HepG2 (cell line): Measurements from ENCODE around the gene DNALI1. TPM values are rescaled to one million over a fixed set of nuclear protein-coding genes. Genes with fewer than 3 reads are reported as not detected.

Experiments used
- ATAC-seq: fragments of 200-7000 bp; cut with Tn5 transposase; 3 replicates; pipeline ENCODE4 v1.9.1; 2020; ENCODE audit warnings: mild to moderate bottlenecking, moderate library complexity
- BruUV-seq: library from RNA; stranded (reverse); fragments of 400-500 nt; replicated peaks from 2 replicates; lab custom pipeline; 2021; lab: Mats Ljungman, UMichigan
- CTCF ChIA-PET: fragments of 300-600 bp; formaldehyde crosslinking; extraction: SDS; loops from one replicate; lab custom pipeline; 2021; ENCODE audit warnings: low total read pairs, inconsistent platforms, low intra/inter-chr PET ratio; lab: Yijun Ruan, JAX
- POLR2A ChIA-PET: fragments of 350-600 bp; sonication (Branson Sonifier 250); formaldehyde crosslinking; loops from one replicate; lab custom pipeline; 2020; ENCODE audit warnings: antibody characterized with exemption, inconsistent platforms; lab: Yijun Ruan, JAX
- DNase-seq: peaks from one replicate; pipeline ENCODE4 v3.0.0-alpha.2; 2015; ENCODE audit warnings: low spot score
- FAIRE-seq: peaks from 3 replicates; lab custom pipeline; 2011; peaks lifted over from hg19 to GRCh38; lab: Jason Lieb, UNC
- H2AFZ ChIP-seq: one replicate; pipeline ENCODE4 v1.6.1; 2011; ENCODE audit warnings: low read length, inconsistent platforms
- H3K27ac ChIP-seq: fragments of 300-600 bp; 3 replicates; pipeline ENCODE4 v1.8.0; 2011; ENCODE audit warnings: mixed run types, mild to moderate bottlenecking, mixed read lengths, low read length, inconsistent platforms; ENCODE audit not compliant: insufficient read depth; ENCODE audit errors: extremely low read length
- H3K27me3 ChIP-seq, 2 experiments: fragments of 200-600 bp in 1 of 2; 2 replicates in 1 of 2; 3 replicates in 1 of 2; pipeline versions ENCODE4 v1.6.0 to v1.8.0; 2011; ENCODE audit warnings: low read length in 2 of 2, mild to moderate bottlenecking in 2 of 2, moderate library complexity in 2 of 2, inconsistent platforms in 1 of 2; ENCODE audit not compliant: insufficient read depth in 2 of 2, control insufficient read depth in 1 of 2
- H3K36me3 ChIP-seq, 2 experiments: fragments of 200-600 bp in 1 of 2; replicated peaks in 1 of 2; 2 replicates in 1 of 2; 3 replicates in 1 of 2; pipeline versions ENCODE4 v1.5.1 to v1.8.0; 2011; ENCODE audit warnings: low read length in 2 of 2, inconsistent platforms in 1 of 2; ENCODE audit not compliant: insufficient read depth in 2 of 2, control insufficient read depth in 1 of 2
- H3K4me1 ChIP-seq: 2 replicates; pipeline ENCODE4 v1.5.1; 2012; ENCODE audit warnings: low read length, inconsistent platforms; ENCODE audit not compliant: insufficient read depth
- H3K4me2 ChIP-seq: 2 replicates; pipeline ENCODE4 v1.6.0; 2011; ENCODE audit warnings: low read depth, low read length, inconsistent platforms
- H3K4me3 ChIP-seq, 3 experiments: fragments of 200-600 bp in 1 of 3; sonication (generic), shearing (Covaris generic) in 1 of 3; replicated peaks in 1 of 3; 2 replicates each; pipeline ENCODE4 v1.5.1; 2011 to 2016; ENCODE audit warnings: low read length in 3 of 3, inconsistent platforms in 2 of 3, low read depth in 2 of 3, mild to moderate bottlenecking in 2 of 3, control low read depth in 1 of 3, mixed read lengths in 1 of 3; ENCODE audit not compliant: insufficient read depth in 1 of 3
- H3K79me2 ChIP-seq: one replicate; pipeline ENCODE4 v1.6.1; 2011; ENCODE audit warnings: low read length, inconsistent platforms; ENCODE audit not compliant: insufficient read depth
- H3K9ac ChIP-seq: 2 replicates; pipeline ENCODE4 v1.6.0; 2011; ENCODE audit warnings: mild to moderate bottlenecking, low read depth, low read length, inconsistent platforms; ENCODE audit not compliant: insufficient read depth
- H3K9me3 ChIP-seq: 2 replicates; pipeline ENCODE4 v1.5.1; 2012; ENCODE audit warnings: mild to moderate bottlenecking, low read length
- H4K20me1 ChIP-seq: 2 replicates; pipeline ENCODE4 v1.6.0; 2011; ENCODE audit warnings: inconsistent platforms, mild to moderate bottlenecking, low read length, moderate library complexity; ENCODE audit not compliant: insufficient read depth
- ATM ChIP-seq: fragments of 450-650 bp; IDR thresholded peaks from 2 replicates; pipeline ENCODE4 v1.7.1; 2017; ENCODE audit warnings: mild to moderate bottlenecking, borderline replicate concordance
- HOXD1 ChIP-seq: sonication (generic); formaldehyde crosslinking; IDR thresholded peaks from 2 replicates; pipeline ENCODE4 v1.5.0; 2020; ENCODE audit warnings: missing genetic modification reagents
- KDM4B ChIP-seq: sonication (generic); formaldehyde crosslinking; IDR thresholded peaks from 2 replicates; pipeline ENCODE4 v1.4.0; 2020; ENCODE audit warnings: missing genetic modification reagents
- LCORL ChIP-seq, 2 experiments: fragments of 450-650 bp in 1 of 2; sonication (generic) in 1 of 2; formaldehyde crosslinking in 1 of 2; IDR thresholded peaks; 2 replicates each; pipeline versions ENCODE4 v1.5.0 to v1.6.1; 2017 to 2020; ENCODE audit warnings: antibody characterized with exemption in 1 of 2, missing genetic modification reagents in 1 of 2
- MAFG ChIP-seq: sonication (generic); formaldehyde crosslinking; IDR thresholded peaks from 2 replicates; pipeline ENCODE4 v1.5.1; 2020; ENCODE audit warnings: mild to moderate bottlenecking, missing genetic modification reagents
- POGK ChIP-seq: sonication (generic); formaldehyde crosslinking; conservative IDR thresholded peaks from 2 replicates; pipeline ENCODE4 v1.8.0; 2022; ENCODE audit warnings: mild to moderate bottlenecking, moderate library complexity, missing genetic modification reagents
- STAT5B ChIP-seq: sonication (generic); formaldehyde crosslinking; IDR thresholded peaks from 2 replicates; pipeline ENCODE4 v1.4.0; 2020; ENCODE audit warnings: missing genetic modification reagents
- TRIM24 ChIP-seq: sonication (generic); formaldehyde crosslinking; IDR thresholded peaks from 2 replicates; pipeline ENCODE4 v1.8.0; 2022; ENCODE audit warnings: mild to moderate bottlenecking, missing genetic modification reagents
- ZBTB38 ChIP-seq: sonication (generic); formaldehyde crosslinking; IDR thresholded peaks from 2 replicates; pipeline ENCODE4 v1.5.1; 2020; ENCODE audit warnings: mild to moderate bottlenecking, missing genetic modification reagents
- ZBTB42 ChIP-seq: sonication (generic); formaldehyde crosslinking; IDR thresholded peaks from 2 replicates; pipeline ENCODE4 v1.5.0; 2020; ENCODE audit warnings: mild to moderate bottlenecking, missing genetic modification reagents
- ZNF124 ChIP-seq: sonication (generic); formaldehyde crosslinking; IDR thresholded peaks from 2 replicates; pipeline ENCODE4 v1.4.0; 2020; ENCODE audit warnings: missing genetic modification reagents
- ZNF160 ChIP-seq: sonication (generic); formaldehyde crosslinking; IDR thresholded peaks from 2 replicates; pipeline ENCODE4 v1.8.0; 2022; ENCODE audit warnings: mild to moderate bottlenecking, inconsistent platforms, missing genetic modification reagents
- ZNF230 ChIP-seq: sonication (generic); formaldehyde crosslinking; IDR thresholded peaks from 2 replicates; pipeline ENCODE4 v1.4.0; 2020; ENCODE audit warnings: mild to moderate bottlenecking, missing genetic modification reagents
- ZNF263 ChIP-seq: sonication (generic); formaldehyde crosslinking; IDR thresholded peaks from 2 replicates; pipeline ENCODE4 v1.4.0; 2020; ENCODE audit warnings: missing genetic modification reagents
- ZNF354B ChIP-seq: sonication (generic); formaldehyde crosslinking; IDR thresholded peaks from 2 replicates; pipeline ENCODE4 v1.8.0; 2022; ENCODE audit warnings: mild to moderate bottlenecking, missing genetic modification reagents
- ZNF501 ChIP-seq: sonication (generic); formaldehyde crosslinking; IDR thresholded peaks from 2 replicates; pipeline ENCODE4 v1.5.1; 2020; ENCODE audit warnings: mild to moderate bottlenecking, moderate library complexity, missing genetic modification reagents
- ZNF580 ChIP-seq: IDR thresholded peaks from 2 replicates; pipeline ENCODE4 v1.6.1; 2016; ENCODE audit warnings: low read depth, borderline replicate concordance
- ZNF589 ChIP-seq: sonication (generic); formaldehyde crosslinking; conservative IDR thresholded peaks from 2 replicates; pipeline ENCODE4 v1.8.0; 2022; ENCODE audit warnings: mild to moderate bottlenecking, moderate library complexity, missing genetic modification reagents
- ZNF607 ChIP-seq: sonication (generic); formaldehyde crosslinking; IDR thresholded peaks from 2 replicates; pipeline ENCODE4 v1.5.1; 2020; ENCODE audit warnings: missing genetic modification reagents, mild to moderate bottlenecking, borderline replicate concordance
- ZNF780A ChIP-seq: sonication (generic); formaldehyde crosslinking; IDR thresholded peaks from 2 replicates; pipeline ENCODE4 v1.8.0; 2022; ENCODE audit warnings: mild to moderate bottlenecking, missing genetic modification reagents, moderate library complexity
- ZNF816 ChIP-seq: sonication (generic); formaldehyde crosslinking; IDR thresholded peaks from 2 replicates; pipeline ENCODE4 v1.8.0; 2022; ENCODE audit warnings: missing genetic modification reagents, mild to moderate bottlenecking, borderline replicate concordance
- WGBS: methylation state at CpG from one replicate; pipeline ENCODE4 v1.1.6; 2017; ENCODE audit warnings: low lambda C conversion rate; 5-methylcytosine and 5-hydroxymethylcytosine counted together
- in situ Hi-C: cut with HindIII; loops from 2 replicates; pipeline ENCODE4 v1.10.0; 2017; ENCODE audit warnings: low pct_unique_long_range_greater_than_20kb; ENCODE audit not compliant: extremely low pct_ligation_motif_present
- intact Hi-C: fragments of 100-400 bp; cut with micrococcal nuclease; formaldehyde crosslinking; loops from one replicate; pipeline ENCODE4 v1.10.0; 2022; ENCODE audit not compliant: unreplicated experiment
- polyA plus RNA-seq, 8 experiments: library from polyadenylated mRNA; depleted of rRNA in 3 of 8; stranded (reverse) in 7 of 8; unstranded in 1 of 8; fragments of >200 nt; fragmentation: Illumina TruSeq in 4 of 8; extraction: Trizol in 4 of 8; gene quantifications; 2 replicates each; pipeline versions ENCODE4 v1.2.1 to v1.2.3, GENCODE V29; 2011 to 2016; ENCODE audit warnings: low read depth in 4 of 8, missing spikeins in 1 of 8, mixed read lengths in 1 of 8; ENCODE audit not compliant: insufficient read depth in 1 of 8
- total RNA-seq, 5 experiments: library from RNA; depleted of rRNA; stranded (reverse); fragments of >200 nt; fragmentation: Illumina TruSeq; extraction: Trizol; gene quantifications; 2 replicates each; pipeline ENCODE4 v1.2.3, GENCODE V29; 2016; ENCODE audit warnings: low read depth in 1 of 5

Gene DNALI1
- total and polyA plus RNA-seq, 2 of the 13 experiments (the other 11 are each of a cell fraction or from before 2014, with no cell fraction given), result 0.42 to 0.70 TPM

- FAIRE-seq (no peak), DNase-seq (no peak), ATAC-seq (no peak)
- intact Hi-C loops, result no loop called here
- H3K79me2 ChIP-seq, result no peaks in the 10 kb centered on the region
- H4K20me1 ChIP-seq, result no peaks in the 10 kb centered on the region
- no peaks in the 10 kb centered on the region for H3K27me3 ChIP-seq
- H3K4me1 ChIP-seq, result peaks cover 38% of the 10 kb centered on the region
- H3K4me2 ChIP-seq, result no peak overlapping the region
- H2AFZ ChIP-seq, result no peak overlapping the region
- H3K9me3 ChIP-seq, result no peaks in the 10 kb centered on the region
- peaks cover 13 to 49% of the 10 kb centered on the region in 2 experiments for H3K36me3 ChIP-seq
- in situ Hi-C loops, result no loop called here
- ChIA-PET CTCF (no interaction called here), POLR2A (interaction anchor here (1.4 kb wide), 1 partner anchor 50 kb away, joined by 4 read pairs; the partner anchor contains the start of gene MEAF6)
- H3K9ac ChIP-seq, result no peak overlapping the region
- H3K4me3 ChIP-seq, result no peak overlapping the region
- no peak overlapping the region for H3K27ac ChIP-seq
- TF ChIP-seq ZNF589 (CRISPR knock-in tag), result no peak
- TF ChIP-seq ZNF780A (CRISPR knock-in tag), result no peak
- no peak for TF ChIP-seq ZNF354B
- no peak for TF ChIP-seq HOXD1 (CRISPR knock-in tag)
- TF ChIP-seq ZBTB42 (CRISPR knock-in tag), result no peak
- TF ChIP-seq TRIM24 (CRISPR knock-in tag), result no peak
- TF ChIP-seq ZNF607 (CRISPR knock-in tag), result no peak
- no peak for TF ChIP-seq ZNF160 (CRISPR knock-in tag)
- BruUV-seq, result no TSS peak
Observed at GRCh38 chr1:37564892-37565291, 8.2 kb downstream of the DNALI1 start.

GRCh38 chr1:37567023-37567422 lies 10.3 kb downstream of the DNALI1 start:
- Histone ChIP-seq H4K20me1 (no peaks in the 10 kb centered on the region), H2AFZ (no peak overlapping the region), H3K4me1 (peaks cover 17% of the 10 kb centered on the region), H3K4me3 (no peak overlapping the region), H3K27me3 (no peaks in the 10 kb centered on the region), H3K9me3 (no peaks in the 10 kb centered on the region), H3K27ac (no peak overlapping the region), H3K4me2 (no peak overlapping the region), H3K36me3 (peaks cover 19 to 67% of the 10 kb centered on the region in 2 experiments), H3K79me2 (no peaks in the 10 kb centered on the region), H3K9ac (no peak overlapping the region)
- FAIRE-seq, result no peak
- no peak for ATAC-seq
- no peak for DNase-seq
- POLR2A ChIA-PET, result no interaction called here
- intact Hi-C loops, result no loop called here
- in situ Hi-C loops, result no loop called here
- BruUV-seq, result no TSS peak
- 94% methylated on average over 3 of the region's 3 CpGs for WGBS
- CTCF ChIA-PET, result no interaction called here
- TF ChIP-seq LCORL (IDR thresholded peaks at IDR 0.05), result no peak
- TF ChIP-seq LCORL (CRISPR knock-in tag; IDR thresholded peaks at IDR 0.05), result no peak
- TF ChIP-seq POGK, result no peak
- no peak for TF ChIP-seq ZNF816
- no peak for TF ChIP-seq MAFG (CRISPR knock-in tag)
- TF ChIP-seq ZNF580 (CRISPR knock-in tag), result no peak
- no peak for TF ChIP-seq ZNF263
- no peak for TF ChIP-seq STAT5B (CRISPR knock-in tag)
- TF ChIP-seq KDM4B (CRISPR knock-in tag), result no peak
- no peak for TF ChIP-seq ZNF124 (CRISPR knock-in tag)
- no peak for TF ChIP-seq ZNF230 (CRISPR knock-in tag)
- no peak for TF ChIP-seq ZBTB38 (CRISPR knock-in tag)
- no peak for TF ChIP-seq ZNF501 (CRISPR knock-in tag)
- TF ChIP-seq ATM, result no peak
